ENCODE data around the gene SFXN5. TPM values are rescaled to one million over a fixed set of nuclear protein-coding genes. Genes with fewer than 3 reads are reported as not detected.

Gene SFXN5
- total RNA-seq, 3 donors from 2014 or later (not counting 1 experiment from before 2014, with no cell fraction given), result 15.3 to 22.3 (median 19.8) TPM

GRCh38 chr2:72994282-72994990, 77.1 kb downstream of the SFXN5 start:
- TF ChIP-seq CTCF (IDR thresholded peaks at IDR 0.05), result no peak
- Histone ChIP-seq H3K4me3 (ENCODE audit: low read length) (no peak overlapping the region), H3K27me3 (ENCODE audit: control insufficient read depth, insufficient read depth, low read length) (no peaks in the 10 kb centered on the region), H3K27ac (ENCODE audit: low read length) (no peak overlapping the region), H3K4me1 (ENCODE audit: control insufficient read depth, insufficient read depth, low read length) (no peaks in the 10 kb centered on the region), H3K9me3 (ENCODE audit: control insufficient read depth, insufficient read depth, low read length) (no peaks in the 10 kb centered on the region), H3K36me3 (ENCODE audit: control insufficient read depth, insufficient read depth, low read length) (no peaks in the 10 kb centered on the region)
- ATAC-seq (no peak), DNase-seq (no peak)
- Mint-ChIP-seq H3K4me1 (no peaks in the 10 kb centered on the region), H3K36me3 (no peaks in the 10 kb centered on the region), H3K27ac (no peak overlapping the region), H3K9me3 (no peaks in the 10 kb centered on the region), H3K4me3 (no peak overlapping the region), H3K27me3 (ENCODE audit: low read depth in 2 of 2) (no peaks in the 10 kb centered on the region)
- intact Hi-C loops (cut with micrococcal nuclease), result no loop called here
- 91% methylated on average over 10 of the region's 10 CpGs for WGBS (ENCODE audit: insufficient coverage)

- no peak overlapping the region for H3K4me3 Mint-ChIP-seq
- WGBS (ENCODE audit: insufficient coverage), result 80% methylated on average over 4 of the region's 5 CpGs
- H3K4me3 ChIP-seq (ENCODE audit: low read length), result no peak overlapping the region
- no peaks in the 10 kb centered on the region for H3K27me3 Mint-ChIP-seq (ENCODE audit: low read depth in 2 of 2)
- intact Hi-C loops (cut with micrococcal nuclease), result loop anchor here (1.0 kb wide), 2 partner anchors 169 to 183 kb away; no protein-coding TSS in a partner anchor
- H3K36me3 ChIP-seq (ENCODE audit: control insufficient read depth, insufficient read depth, low read length), result no peaks in the 10 kb centered on the region
- no peaks in the 10 kb centered on the region for H3K9me3 Mint-ChIP-seq
- H3K9me3 ChIP-seq (ENCODE audit: control insufficient read depth, insufficient read depth, low read length), result no peaks in the 10 kb centered on the region
- H3K27ac Mint-ChIP-seq, result no peak overlapping the region
- no peak for TF ChIP-seq CTCF (IDR thresholded peaks at IDR 0.05)
- DNase-seq (no peak), ATAC-seq (no peak)
- no peaks in the 10 kb centered on the region for H3K36me3 Mint-ChIP-seq
- no peaks in the 10 kb centered on the region for H3K4me1 ChIP-seq (ENCODE audit: control insufficient read depth, insufficient read depth, low read length)
- H3K27me3 ChIP-seq (ENCODE audit: control insufficient read depth, insufficient read depth, low read length), result no peaks in the 10 kb centered on the region
- H3K27ac ChIP-seq (ENCODE audit: low read length), result no peak overlapping the region
- no peaks in the 10 kb centered on the region for H3K4me1 Mint-ChIP-seq
These were observed 77.6 kb downstream of the SFXN5 start for GRCh38 chr2:72993933-72994280.

GRCh38 chr2:72993147-72993932, 78.2 kb downstream of the SFXN5 start:
- Histone ChIP-seq H3K36me3 (ENCODE audit: control insufficient read depth, insufficient read depth, low read length) (no peaks in the 10 kb centered on the region), H3K27me3 (ENCODE audit: control insufficient read depth, insufficient read depth, low read length) (no peaks in the 10 kb centered on the region), H3K4me3 (ENCODE audit: low read length) (no peak overlapping the region), H3K4me1 (ENCODE audit: control insufficient read depth, insufficient read depth, low read length) (no peaks in the 10 kb centered on the region), H3K27ac (ENCODE audit: low read length) (no peak overlapping the region), H3K9me3 (ENCODE audit: control insufficient read depth, insufficient read depth, low read length) (no peaks in the 10 kb centered on the region)
- Mint-ChIP-seq H3K27ac (no peak overlapping the region), H3K4me1 (no peaks in the 10 kb centered on the region), H3K36me3 (no peaks in the 10 kb centered on the region), H3K4me3 (no peak overlapping the region), H3K27me3 (ENCODE audit: low read depth in 2 of 2) (no peaks in the 10 kb centered on the region), H3K9me3 (no peaks in the 10 kb centered on the region)
- TF ChIP-seq CTCF (IDR thresholded peaks at IDR 0.05), result peak; percentile 84
- intact Hi-C loops (cut with micrococcal nuclease), result loop anchor here (1.0 kb wide), 2 partner anchors 170 to 184 kb away; no protein-coding TSS in a partner anchor
- WGBS (ENCODE audit: insufficient coverage), result 47% methylated on average over 5 of the region's 5 CpGs
- ATAC-seq, result peak; percentile 67 to 74 (median 68)
- DNase-seq, result peak; percentile 43 to 79
